ENCODE measurements around the gene KCNC3. TPM values are rescaled to one million over a fixed set of nuclear protein-coding genes. Genes with fewer than 3 reads are reported as not detected.

The KCNC3 gene
- total and polyA plus RNA-seq, 10 of the 15 experiments (the other 5 are each of a cell fraction or from before 2014, with no cell fraction given) = 0.08 to 3.8 (median 0.44) TPM; not detected in 2

DNA sequence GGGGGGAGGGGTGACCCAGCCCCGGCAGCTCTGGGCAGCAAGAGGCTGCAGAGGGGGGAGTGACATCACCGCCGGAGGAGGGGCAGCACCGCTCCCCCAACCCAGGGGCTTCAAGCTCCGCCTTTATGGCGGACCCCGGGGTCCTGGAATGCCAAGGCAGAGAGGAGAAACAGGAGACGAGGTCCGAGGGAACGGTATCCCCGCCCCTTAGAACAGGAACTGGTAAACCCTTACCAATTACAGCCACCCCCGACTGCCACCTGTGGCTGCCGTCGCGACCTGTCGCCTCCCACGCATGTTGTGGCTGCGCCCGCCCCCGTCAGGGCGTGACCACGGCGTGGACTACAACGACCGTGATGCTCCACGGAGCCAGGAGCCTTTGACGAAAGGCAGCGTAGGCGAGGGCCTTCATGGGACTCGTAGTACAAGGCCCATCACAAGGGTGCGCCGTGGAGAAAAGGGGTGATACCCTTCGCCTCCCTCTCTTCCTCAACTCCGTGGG lies 4.1 kb upstream of the KCNC3 start (continued):
- no peak for TF ChIP-seq HDAC2 (IDR thresholded peaks at IDR 0.05)
- TF ChIP-seq CREB1 (IDR thresholded peaks at IDR 0.05; ENCODE audit: low read depth) = peak; percentile 94
- TF ChIP-seq RFX5 (IDR thresholded peaks at IDR 0.05; ENCODE audit: low read depth, low read length) = no peak
- TF ChIP-seq, protein P1, sequence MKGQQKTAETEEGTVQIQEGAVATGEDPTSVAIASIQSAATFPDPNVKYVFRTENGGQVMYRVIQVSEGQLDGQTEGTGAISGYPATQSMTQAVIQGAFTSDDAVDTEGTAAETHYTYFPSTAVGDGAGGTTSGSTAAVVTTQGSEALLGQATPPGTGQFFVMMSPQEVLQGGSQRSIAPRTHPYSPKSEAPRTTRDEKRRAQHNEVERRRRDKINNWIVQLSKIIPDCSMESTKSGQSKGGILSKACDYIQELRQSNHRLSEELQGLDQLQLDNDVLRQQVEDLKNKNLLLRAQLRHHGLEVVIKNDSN (IDR thresholded peaks at IDR 0.05; ENCODE audit: borderline replicate concordance, extremely low read length, insufficient read depth, low read depth, low read length) = no peak
- peak; percentile 75; the same call in 1 of the 2 replicates for TF ChIP-seq PML (IDR thresholded peaks at IDR 0.05; ENCODE audit: low read length)
- TF ChIP-seq, protein P2, sequence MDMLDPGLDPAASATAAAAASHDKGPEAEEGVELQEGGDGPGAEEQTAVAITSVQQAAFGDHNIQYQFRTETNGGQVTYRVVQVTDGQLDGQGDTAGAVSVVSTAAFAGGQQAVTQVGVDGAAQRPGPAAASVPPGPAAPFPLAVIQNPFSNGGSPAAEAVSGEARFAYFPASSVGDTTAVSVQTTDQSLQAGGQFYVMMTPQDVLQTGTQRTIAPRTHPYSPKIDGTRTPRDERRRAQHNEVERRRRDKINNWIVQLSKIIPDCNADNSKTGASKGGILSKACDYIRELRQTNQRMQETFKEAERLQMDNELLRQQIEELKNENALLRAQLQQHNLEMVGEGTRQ (IDR thresholded peaks at IDR 0.05; ENCODE audit: borderline replicate concordance, low read depth, low read length) = no peak
- peak; percentile 83 for TF ChIP-seq NR2F1 (conservative IDR thresholded peaks at IDR 0.05)
- TF ChIP-seq SMC3 (IDR thresholded peaks at IDR 0.05; ENCODE audit: borderline replicate concordance, low read length) = no peak
- TF ChIP-seq BACH1 (IDR thresholded peaks at IDR 0.05; ENCODE audit: borderline replicate concordance) = peak; percentile 99
- TF ChIP-seq SMAD5 (IDR thresholded peaks at IDR 0.05; ENCODE audit: low read depth) = peak; percentile 29; the same call in 1 of the 2 replicates
- TF ChIP-seq, protein P3, sequence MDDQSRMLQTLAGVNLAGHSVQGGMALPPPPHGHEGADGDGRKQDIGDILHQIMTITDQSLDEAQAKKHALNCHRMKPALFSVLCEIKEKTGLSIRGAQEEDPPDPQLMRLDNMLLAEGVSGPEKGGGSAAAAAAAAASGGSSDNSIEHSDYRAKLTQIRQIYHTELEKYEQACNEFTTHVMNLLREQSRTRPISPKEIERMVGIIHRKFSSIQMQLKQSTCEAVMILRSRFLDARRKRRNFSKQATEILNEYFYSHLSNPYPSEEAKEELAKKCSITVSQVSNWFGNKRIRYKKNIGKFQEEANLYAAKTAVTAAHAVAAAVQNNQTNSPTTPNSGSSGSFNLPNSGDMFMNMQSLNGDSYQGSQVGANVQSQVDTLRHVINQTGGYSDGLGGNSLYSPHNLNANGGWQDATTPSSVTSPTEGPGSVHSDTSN (IDR thresholded peaks at IDR 0.05; ENCODE audit: insufficient replicate concordance, low read depth, low read length) = peak; percentile 16
- TF ChIP-seq, protein P4, sequence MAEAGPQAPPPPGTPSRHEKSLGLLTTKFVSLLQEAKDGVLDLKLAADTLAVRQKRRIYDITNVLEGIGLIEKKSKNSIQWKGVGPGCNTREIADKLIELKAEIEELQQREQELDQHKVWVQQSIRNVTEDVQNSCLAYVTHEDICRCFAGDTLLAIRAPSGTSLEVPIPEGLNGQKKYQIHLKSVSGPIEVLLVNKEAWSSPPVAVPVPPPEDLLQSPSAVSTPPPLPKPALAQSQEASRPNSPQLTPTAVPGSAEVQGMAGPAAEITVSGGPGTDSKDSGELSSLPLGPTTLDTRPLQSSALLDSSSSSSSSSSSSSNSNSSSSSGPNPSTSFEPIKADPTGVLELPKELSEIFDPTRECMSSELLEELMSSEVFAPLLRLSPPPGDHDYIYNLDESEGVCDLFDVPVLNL (IDR thresholded peaks at IDR 0.05; ENCODE audit: low read depth, low read length) = no peak
- TF ChIP-seq TCF3 (IDR thresholded peaks at IDR 0.05; ENCODE audit: borderline replicate concordance, insufficient read depth, low read depth, low read length) = peak; percentile 83
- TF ChIP-seq MYB (IDR thresholded peaks at IDR 0.05; ENCODE audit: borderline replicate concordance, low read depth, low read length) = no peak
- peak; percentile 49 for TF ChIP-seq DPF2 (IDR thresholded peaks at IDR 0.05)
- TF ChIP-seq, protein P5, sequence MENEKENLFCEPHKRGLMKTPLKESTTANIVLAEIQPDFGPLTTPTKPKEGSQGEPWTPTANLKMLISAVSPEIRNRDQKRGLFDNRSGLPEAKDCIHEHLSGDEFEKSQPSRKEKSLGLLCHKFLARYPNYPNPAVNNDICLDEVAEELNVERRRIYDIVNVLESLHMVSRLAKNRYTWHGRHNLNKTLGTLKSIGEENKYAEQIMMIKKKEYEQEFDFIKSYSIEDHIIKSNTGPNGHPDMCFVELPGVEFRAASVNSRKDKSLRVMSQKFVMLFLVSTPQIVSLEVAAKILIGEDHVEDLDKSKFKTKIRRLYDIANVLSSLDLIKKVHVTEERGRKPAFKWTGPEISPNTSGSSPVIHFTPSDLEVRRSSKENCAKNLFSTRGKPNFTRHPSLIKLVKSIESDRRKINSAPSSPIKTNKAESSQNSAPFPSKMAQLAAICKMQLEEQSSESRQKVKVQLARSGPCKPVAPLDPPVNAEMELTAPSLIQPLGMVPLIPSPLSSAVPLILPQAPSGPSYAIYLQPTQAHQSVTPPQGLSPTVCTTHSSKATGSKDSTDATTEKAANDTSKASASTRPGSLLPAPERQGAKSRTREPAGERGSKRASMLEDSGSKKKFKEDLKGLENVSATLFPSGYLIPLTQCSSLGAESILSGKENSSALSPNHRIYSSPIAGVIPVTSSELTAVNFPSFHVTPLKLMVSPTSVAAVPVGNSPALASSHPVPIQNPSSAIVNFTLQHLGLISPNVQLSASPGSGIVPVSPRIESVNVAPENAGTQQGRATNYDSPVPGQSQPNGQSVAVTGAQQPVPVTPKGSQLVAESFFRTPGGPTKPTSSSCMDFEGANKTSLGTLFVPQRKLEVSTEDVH (IDR thresholded peaks at IDR 0.05; ENCODE audit: low read depth, partially characterized antibody) = no peak
- TF ChIP-seq RCOR1 (conservative IDR thresholded peaks at IDR 0.05; ENCODE audit: low read depth, low read length) = no peak
- TF ChIP-seq ESRRA (IDR thresholded peaks at IDR 0.05; ENCODE audit: low read length) = no peak
- TF ChIP-seq POLR2A (IDR thresholded peaks at IDR 0.05; ENCODE audit: low read depth, low read length) = peak; percentile 86
- no peak for TF ChIP-seq ZNF622 (IDR thresholded peaks at IDR 0.05)
- TF ChIP-seq RAD21 (IDR thresholded peaks at IDR 0.05; ENCODE audit: insufficient read depth, low read depth, low read length) = no peak
- TF ChIP-seq MTA3 (IDR thresholded peaks at IDR 0.05; ENCODE audit: borderline replicate concordance, low read length) = peak; percentile 74; the same call in 1 of the 2 replicates
- no peak for TF ChIP-seq CBX3 (IDR thresholded peaks at IDR 0.05; ENCODE audit: borderline replicate concordance, low read depth)
- TF ChIP-seq ZNF274 (IDR thresholded peaks at IDR 0.05; ENCODE audit: insufficient read depth, insufficient read length) = no peak
- TF ChIP-seq BHLHE40 (IDR thresholded peaks at IDR 0.05; ENCODE audit: borderline replicate concordance in 1 of 2, low read depth in 2 of 2, low read length in 1 of 2) = peak; percentile 54; a peak in 2 of 4 replicates
- TF ChIP-seq CBFB (IDR thresholded peaks at IDR 0.05; ENCODE audit: low read depth) = peak; percentile 85
- peak; percentile 49; the same call in 1 of the 2 replicates for TF ChIP-seq NFIC (IDR thresholded peaks at IDR 0.05; ENCODE audit: low read depth, low read length)
